Heart left ventricle (tissue), 13 donors: Measurements from ENCODE around the gene SLC2A9.

Experiments
- POLR2A ChIP-seq, 2 donors: fragments of 450-650 bp; IDR thresholded peaks; one replicate each; pipeline ENCODE4 v1.6.1; 2017; ENCODE audit warnings: antibody characterized with exemption in 2 of 2, mild to moderate bottlenecking in 2 of 2, moderate library complexity in 2 of 2
- TF ChIP-seq, protein P1 (sequence below), 12 donors: fragments of 200-600 bp; sonication (generic) in 4 of 12; IDR thresholded peaks; one replicate each; pipeline versions ENCODE4 v1.5.0 to v1.8.0; 2018 to 2022; ENCODE audit warnings: antibody characterized with exemption in 12 of 12, mild to moderate bottlenecking in 5 of 12
- donor health status: ischemic (EF 13 %, LVEDD 7.1; RV severe dilation, severe dysfunction).
- donor health status: DM: no; HTN: yes; CAD: no.
- donor health status: DM: no; HTN: no; CAD: no.
- donor health status: ischemic (EF 25% LVEDD 6.9; RV normal size, moderate dysfunction).
- donor health status: ischemic (EF 25% LVEDD 5.7; RV mildly dilated, moderate dysfunction).
- donor health status: ischemic (EF 35%, LVEDD 5.7; RV mildly dilated, moderate dysfunction).
- donor health status: nonischemic (EF 11% LVEDD 7.7; RV severe dilation, severe dysfunction).
- donor health status: DM: yes; HTN: yes; CAD: no.
- donor health status: PGD.
- donor health status: ischemic (EF 29% LVEDD 5.4; RV normal size, mild dysfunction).
- donor health status: nonischemic (EF 23%, LVEDD 6.1; RV moderate dilation, normal function).

DNA sequence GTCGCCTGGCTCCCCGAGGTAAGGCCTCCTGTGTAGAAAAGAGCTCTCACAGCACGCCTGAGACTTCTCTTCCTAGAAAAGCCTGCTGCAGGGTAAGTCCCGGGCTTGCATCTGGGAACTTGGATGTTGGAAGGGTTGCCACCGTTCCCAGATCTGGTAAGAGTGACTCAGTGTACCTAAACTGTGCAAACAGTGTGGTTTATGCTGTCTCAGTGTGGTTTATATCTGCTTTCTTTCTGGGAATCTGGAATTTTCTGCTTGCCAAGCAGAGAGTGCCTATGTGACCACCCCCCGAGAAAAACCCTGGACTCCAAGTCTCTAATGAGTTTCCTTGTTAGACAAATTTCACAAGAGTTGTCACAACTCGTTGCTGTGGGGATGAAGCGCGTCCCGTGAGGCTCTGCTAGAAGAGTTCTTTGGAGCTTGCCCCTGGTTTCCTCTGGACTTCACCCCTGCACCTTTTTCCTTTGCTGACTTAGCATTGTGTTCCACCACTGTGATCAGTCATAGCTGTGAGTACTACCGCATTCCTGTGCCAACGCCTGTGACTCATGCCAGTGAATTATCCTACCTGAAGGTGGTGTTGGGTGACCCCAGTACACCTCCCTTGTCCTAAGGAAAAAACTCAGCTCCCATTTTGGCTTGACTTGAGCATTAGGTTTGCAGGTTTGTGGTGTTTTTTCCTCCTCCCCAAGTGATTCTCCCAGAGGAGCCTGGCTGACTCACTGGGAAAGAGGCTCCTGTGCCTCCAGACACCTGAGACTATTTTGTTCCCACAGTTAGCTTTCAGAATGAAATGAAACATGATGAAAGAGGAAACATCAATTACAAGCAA lies 14.5 kb downstream of the SLC2A9 start:
- TF ChIP-seq, protein P1, sequence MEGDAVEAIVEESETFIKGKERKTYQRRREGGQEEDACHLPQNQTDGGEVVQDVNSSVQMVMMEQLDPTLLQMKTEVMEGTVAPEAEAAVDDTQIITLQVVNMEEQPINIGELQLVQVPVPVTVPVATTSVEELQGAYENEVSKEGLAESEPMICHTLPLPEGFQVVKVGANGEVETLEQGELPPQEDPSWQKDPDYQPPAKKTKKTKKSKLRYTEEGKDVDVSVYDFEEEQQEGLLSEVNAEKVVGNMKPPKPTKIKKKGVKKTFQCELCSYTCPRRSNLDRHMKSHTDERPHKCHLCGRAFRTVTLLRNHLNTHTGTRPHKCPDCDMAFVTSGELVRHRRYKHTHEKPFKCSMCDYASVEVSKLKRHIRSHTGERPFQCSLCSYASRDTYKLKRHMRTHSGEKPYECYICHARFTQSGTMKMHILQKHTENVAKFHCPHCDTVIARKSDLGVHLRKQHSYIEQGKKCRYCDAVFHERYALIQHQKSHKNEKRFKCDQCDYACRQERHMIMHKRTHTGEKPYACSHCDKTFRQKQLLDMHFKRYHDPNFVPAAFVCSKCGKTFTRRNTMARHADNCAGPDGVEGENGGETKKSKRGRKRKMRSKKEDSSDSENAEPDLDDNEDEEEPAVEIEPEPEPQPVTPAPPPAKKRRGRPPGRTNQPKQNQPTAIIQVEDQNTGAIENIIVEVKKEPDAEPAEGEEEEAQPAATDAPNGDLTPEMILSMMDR (IDR thresholded peaks at IDR 0.05): no peak
- TF ChIP-seq POLR2A (IDR thresholded peaks at IDR 0.05): no peak
